GM11168 (cell line): ENCODE results near the gene RIPPLY2.

Experiments
- in situ Hi-C: fragments of 300-500 bp; cut with MboI; formaldehyde crosslinking; loops from one replicate; pipeline ENCODE4 v1.12.0; 2022; ENCODE audit warnings: low sequenced_read_pairs; ENCODE audit not compliant: unreplicated experiment

RIPPLY2 gene

GRCh38 chr6:83859410-83860358 lies 6.5 kb downstream of the RIPPLY2 start, which contains the start of gene CYB5R4:
Gene CYB5R4 (plus strand): TSS chr6:83859689. CDS start chr6:83859783, 94 bp downstream.
- in situ Hi-C loops = no loop called here

GRCh38 chr6:83860359-83860755 lies 7.2 kb downstream of the RIPPLY2 start:
- in situ Hi-C loops = no loop called here

GRCh38 chr6:83860782-83861495 lies 7.8 kb downstream of the RIPPLY2 start:
- in situ Hi-C loops = no loop called here

- in situ Hi-C loops = no loop called here
Measured at GRCh38 chr6:83862776-83863471, 9.8 kb downstream of the RIPPLY2 start.

- in situ Hi-C loops = no loop called here
Measured at GRCh38 chr6:83867043-83867442, 13.9 kb downstream of the RIPPLY2 start.

GRCh38 chr6:83867527-83868161 lies 14.5 kb downstream of the RIPPLY2 start:
- in situ Hi-C loops = no loop called here

- in situ Hi-C loops = no loop called here
Measured at GRCh38 chr6:83868639-83869038, 15.5 kb downstream of the RIPPLY2 start.

- in situ Hi-C loops = no loop called here
Measured at GRCh38 chr6:83870649-83871048, 17.5 kb downstream of the RIPPLY2 start.

- in situ Hi-C loops = no loop called here
Measured at GRCh38 chr6:83872386-83873118, 19.4 kb downstream of the RIPPLY2 start.

- in situ Hi-C loops = no loop called here
Measured at GRCh38 chr6:83873869-83874268, 20.7 kb downstream of the RIPPLY2 start.

GRCh38 chr6:83875843-83876242 lies 22.7 kb downstream of the RIPPLY2 start:
- in situ Hi-C loops = no loop called here

GRCh38 chr6:83878902-83879644 lies 25.9 kb downstream of the RIPPLY2 start:
- in situ Hi-C loops = no loop called here

- in situ Hi-C loops = no loop called here
Measured at GRCh38 chr6:83879746-83880145, 26.6 kb downstream of the RIPPLY2 start.

GRCh38 chr6:83883240-83883639 lies 30.1 kb downstream of the RIPPLY2 start:
- in situ Hi-C loops = no loop called here

GRCh38 chr6:83884523-83884922 lies 31.4 kb downstream of the RIPPLY2 start:
- in situ Hi-C loops = no loop called here

GRCh38 chr6:83885984-83886383 lies 32.8 kb downstream of the RIPPLY2 start:
- in situ Hi-C loops = no loop called here

GRCh38 chr6:83889621-83890020 lies 36.5 kb downstream of the RIPPLY2 start:
- in situ Hi-C loops = loop anchor here (10.0 kb wide), 1 partner anchor 335 kb away; the partner anchor contains the start of gene CEP162

GRCh38 chr6:83890520-83890919 lies 37.4 kb downstream of the RIPPLY2 start:
- in situ Hi-C loops = loop anchor here (10.0 kb wide), 1 partner anchor 334 kb away; the partner anchor contains the start of gene CEP162

- in situ Hi-C loops = loop anchor here (10.0 kb wide), 1 partner anchor 333 kb away; the partner anchor contains the start of gene CEP162
Measured at GRCh38 chr6:83891586-83891985, 38.4 kb downstream of the RIPPLY2 start.
